Skin epidermis (tissue), 12 donors: Measurements from ENCODE around the gene CDK5RAP2.
A peak's percentile ranks its signal among the peaks of the same experiment; 100 is the strongest.

Source experiments
- H3K27ac ChIP-seq, 21 experiments: fragments of 200-600 bp; sonication (generic) in 11 of 21; one replicate each; pipeline ENCODE4 v1.5.0; 2020; ENCODE audit warnings: mild to moderate bottlenecking in 3 of 21, inconsistent platforms in 2 of 21, moderate library complexity in 2 of 21
- H3K4me3 ChIP-seq, 7 experiments: fragments of 200-600 bp; sonication (generic) in 2 of 7; one replicate each; pipeline ENCODE4 v1.5.0; 2020; ENCODE audit warnings: inconsistent platforms in 2 of 7, mild to moderate bottlenecking in 2 of 7, moderate library complexity in 1 of 7

The CDK5RAP2 gene

GRCh38 chr9:120377268-120378159 lies 202.5 kb downstream of the CDK5RAP2 start:
- H3K27ac ChIP-seq: no peak overlapping the region
- H3K4me3 ChIP-seq: no peak overlapping the region

GRCh38 chr9:120376101-120376500 lies 203.9 kb downstream of the CDK5RAP2 start:
- Histone ChIP-seq H3K4me3 (no peak overlapping the region), H3K27ac (no peak overlapping the region)

GRCh38 chr9:120375316-120375715 lies 204.7 kb downstream of the CDK5RAP2 start:
- H3K27ac ChIP-seq: no peak overlapping the region
- no peak overlapping the region for H3K4me3 ChIP-seq

- H3K4me3 ChIP-seq: no peak overlapping the region
- no peak overlapping the region for H3K27ac ChIP-seq
Observed at GRCh38 chr9:120374817-120375216, 205.2 kb downstream of the CDK5RAP2 start.

GRCh38 chr9:120374239-120374638 lies 205.7 kb downstream of the CDK5RAP2 start:
- H3K27ac ChIP-seq: no peak overlapping the region
- no peak overlapping the region for H3K4me3 ChIP-seq

GRCh38 chr9:120372040-120372439 lies 207.9 kb downstream of the CDK5RAP2 start:
- no peak overlapping the region for H3K4me3 ChIP-seq
- no peak overlapping the region for H3K27ac ChIP-seq

GRCh38 chr9:120369608-120370220 lies 210.3 kb downstream of the CDK5RAP2 start:
- Histone ChIP-seq H3K27ac (no peak overlapping the region), H3K4me3 (no peak overlapping the region)

GRCh38 chr9:120368799-120369198 lies 211.2 kb downstream of the CDK5RAP2 start:
- no peak overlapping the region for H3K4me3 ChIP-seq

GRCh38 chr9:120366644-120367019 lies 213.3 kb downstream of the CDK5RAP2 start:
- Histone ChIP-seq H3K27ac (no peak overlapping the region), H3K4me3 (no peak overlapping the region)

More at GRCh38 chr9:120368799-120369198, 211.2 kb downstream of the CDK5RAP2 start:
- no peak overlapping the region for H3K27ac ChIP-seq

- H3K4me3 ChIP-seq: no peak overlapping the region
- no peak overlapping the region for H3K27ac ChIP-seq
Observed at GRCh38 chr9:120365386-120365785, 214.6 kb downstream of the CDK5RAP2 start.

- Histone ChIP-seq H3K4me3 (no peak overlapping the region), H3K27ac (no peak overlapping the region)
Observed at GRCh38 chr9:120363697-120364096, 216.3 kb downstream of the CDK5RAP2 start.

- H3K27ac ChIP-seq: no peak overlapping the region
- H3K4me3 ChIP-seq: no peak overlapping the region
Observed at GRCh38 chr9:120362446-120362845, 217.5 kb downstream of the CDK5RAP2 start.

- no peak overlapping the region for H3K4me3 ChIP-seq
- no peak overlapping the region for H3K27ac ChIP-seq
Observed at GRCh38 chr9:120361551-120361950, 218.4 kb downstream of the CDK5RAP2 start.

GRCh38 chr9:120360510-120360909 lies 219.5 kb downstream of the CDK5RAP2 start:
- H3K27ac ChIP-seq: no peak overlapping the region
- no peak overlapping the region for H3K4me3 ChIP-seq

- no peak overlapping the region for H3K27ac ChIP-seq
- H3K4me3 ChIP-seq: no peak overlapping the region
Observed at GRCh38 chr9:120360046-120360445, 219.9 kb downstream of the CDK5RAP2 start.

GRCh38 chr9:120358877-120359276 lies 221.1 kb downstream of the CDK5RAP2 start:
- no peak overlapping the region for H3K27ac ChIP-seq
- H3K4me3 ChIP-seq: no peak overlapping the region

GRCh38 chr9:120353506-120353905 lies 226.5 kb downstream of the CDK5RAP2 start:
- Histone ChIP-seq H3K4me3 (no peak overlapping the region), H3K27ac (peak overlapping the region in 1 of 21 experiments; percentile 45)

- Histone ChIP-seq H3K4me3 (no peak overlapping the region), H3K27ac (no peak overlapping the region)
Observed at GRCh38 chr9:120351106-120351505, 228.9 kb downstream of the CDK5RAP2 start.

GRCh38 chr9:120350596-120350995 lies 229.4 kb downstream of the CDK5RAP2 start:
- no peak overlapping the region for H3K27ac ChIP-seq
- H3K4me3 ChIP-seq: no peak overlapping the region

- Histone ChIP-seq H3K27ac (no peak overlapping the region), H3K4me3 (no peak overlapping the region)
Observed at GRCh38 chr9:120348951-120349429, 231.0 kb downstream of the CDK5RAP2 start.

GRCh38 chr9:120345379-120345778 lies 234.6 kb downstream of the CDK5RAP2 start:
- H3K4me3 ChIP-seq: no peak overlapping the region
- H3K27ac ChIP-seq: no peak overlapping the region
